ENCODE data around the gene MAML3.

The MAML3 gene

GRCh38 chr4:139848028-139848427, 306.0 kb downstream of the MAML3 start:
- Histone ChIP-seq H3K9me3 (ENCODE audit: control insufficient read depth, insufficient read depth, low read length) (no peaks in the 10 kb centered on the region), H3K9ac (ENCODE audit: low read depth, low read length) (no peak overlapping the region), H3K4me1 (ENCODE audit: insufficient read depth, low read length) (peaks cover 8% of the 10 kb centered on the region), H3K36me3 (ENCODE audit: insufficient read depth, low read length) (no peaks in the 10 kb centered on the region)

GRCh38 chr4:139847602-139848001, 306.4 kb downstream of the MAML3 start:
- Histone ChIP-seq H3K9me3 (ENCODE audit: control insufficient read depth, insufficient read depth, low read length) (no peaks in the 10 kb centered on the region), H3K4me1 (ENCODE audit: insufficient read depth, low read length) (peaks cover 8% of the 10 kb centered on the region), H3K9ac (ENCODE audit: low read depth, low read length) (no peak overlapping the region), H3K36me3 (ENCODE audit: insufficient read depth, low read length) (no peaks in the 10 kb centered on the region)

GRCh38 chr4:139846766-139847165, 307.2 kb downstream of the MAML3 start:
- Histone ChIP-seq H3K4me1 (ENCODE audit: insufficient read depth, low read length) (peaks cover 8% of the 10 kb centered on the region), H3K9ac (ENCODE audit: low read depth, low read length) (no peak overlapping the region)

GRCh38 chr4:139845453-139846093, 308.4 kb downstream of the MAML3 start:
- Histone ChIP-seq H3K4me1 (ENCODE audit: insufficient read depth, low read length) (peaks cover 13% of the 10 kb centered on the region), H3K36me3 (ENCODE audit: insufficient read depth, low read length) (no peaks in the 10 kb centered on the region), H3K9me3 (ENCODE audit: control insufficient read depth, insufficient read depth, low read length) (no peaks in the 10 kb centered on the region), H3K9ac (ENCODE audit: low read depth, low read length) (no peak overlapping the region)

More at GRCh38 chr4:139846766-139847165, 307.2 kb downstream of the MAML3 start:
- no peaks in the 10 kb centered on the region for H3K36me3 ChIP-seq (ENCODE audit: insufficient read depth, low read length)
- H3K9me3 ChIP-seq (ENCODE audit: control insufficient read depth, insufficient read depth, low read length), result no peaks in the 10 kb centered on the region

GRCh38 chr4:139844459-139845036, 309.4 kb downstream of the MAML3 start:
- Histone ChIP-seq H3K4me1 (ENCODE audit: insufficient read depth, low read length) (peaks cover 13% of the 10 kb centered on the region; the same call in 1 of the 2 replicates), H3K9me3 (ENCODE audit: control insufficient read depth, insufficient read depth, low read length) (no peaks in the 10 kb centered on the region), H3K36me3 (ENCODE audit: insufficient read depth, low read length) (no peaks in the 10 kb centered on the region), H3K9ac (ENCODE audit: low read depth, low read length) (no peak overlapping the region)

GRCh38 chr4:139844057-139844456, 309.9 kb downstream of the MAML3 start:
- H3K9ac ChIP-seq (ENCODE audit: low read depth, low read length), result no peak overlapping the region
- no peaks in the 10 kb centered on the region for H3K9me3 ChIP-seq (ENCODE audit: control insufficient read depth, insufficient read depth, low read length)
- peaks cover 13% of the 10 kb centered on the region; the same call in 1 of the 2 replicates for H3K4me1 ChIP-seq (ENCODE audit: insufficient read depth, low read length)
- H3K36me3 ChIP-seq (ENCODE audit: insufficient read depth, low read length), result no peaks in the 10 kb centered on the region

- Histone ChIP-seq H3K4me1 (ENCODE audit: insufficient read depth, low read length) (peaks cover 13% of the 10 kb centered on the region; the same call in 1 of the 2 replicates), H3K9ac (ENCODE audit: low read depth, low read length) (no peak overlapping the region), H3K9me3 (ENCODE audit: control insufficient read depth, insufficient read depth, low read length) (no peaks in the 10 kb centered on the region), H3K36me3 (ENCODE audit: insufficient read depth, low read length) (no peaks in the 10 kb centered on the region)
Measured at GRCh38 chr4:139843641-139844040, 310.3 kb downstream of the MAML3 start.

- no peak overlapping the region for H3K9ac ChIP-seq (ENCODE audit: low read depth, low read length)
Measured at GRCh38 chr4:139841464-139842195, 312.4 kb downstream of the MAML3 start.

GRCh38 chr4:139840773-139841172, 313.2 kb downstream of the MAML3 start:
- H3K4me1 ChIP-seq (ENCODE audit: insufficient read depth, low read length), result peaks cover 11% of the 10 kb centered on the region
- no peak overlapping the region for H3K9ac ChIP-seq (ENCODE audit: low read depth, low read length)
- no peaks in the 10 kb centered on the region for H3K36me3 ChIP-seq (ENCODE audit: insufficient read depth, low read length)
- H3K9me3 ChIP-seq (ENCODE audit: control insufficient read depth, insufficient read depth, low read length), result no peaks in the 10 kb centered on the region

More at GRCh38 chr4:139841464-139842195, 312.4 kb downstream of the MAML3 start:
- H3K4me1 ChIP-seq (ENCODE audit: insufficient read depth, low read length), result peaks cover 5% of the 10 kb centered on the region; the same call in 1 of the 2 replicates
- H3K9me3 ChIP-seq (ENCODE audit: control insufficient read depth, insufficient read depth, low read length), result no peaks in the 10 kb centered on the region
- H3K36me3 ChIP-seq (ENCODE audit: insufficient read depth, low read length), result no peaks in the 10 kb centered on the region

GRCh38 chr4:139839403-139840031, 314.5 kb downstream of the MAML3 start:
- Histone ChIP-seq H3K9me3 (ENCODE audit: control insufficient read depth, insufficient read depth, low read length) (no peaks in the 10 kb centered on the region), H3K36me3 (ENCODE audit: insufficient read depth, low read length) (no peaks in the 10 kb centered on the region), H3K9ac (ENCODE audit: low read depth, low read length) (no peak overlapping the region), H3K4me1 (ENCODE audit: insufficient read depth, low read length) (peaks cover 12% of the 10 kb centered on the region)

GRCh38 chr4:139838811-139839210, 315.2 kb downstream of the MAML3 start:
- Histone ChIP-seq H3K9ac (ENCODE audit: low read depth, low read length) (no peak overlapping the region), H3K36me3 (ENCODE audit: insufficient read depth, low read length) (no peaks in the 10 kb centered on the region), H3K9me3 (ENCODE audit: control insufficient read depth, insufficient read depth, low read length) (no peaks in the 10 kb centered on the region), H3K4me1 (ENCODE audit: insufficient read depth, low read length) (peaks cover 16% of the 10 kb centered on the region)

GRCh38 chr4:139834981-139835391, 319.0 kb downstream of the MAML3 start:
- no peak overlapping the region for H3K9ac ChIP-seq (ENCODE audit: low read depth, low read length)
- peaks cover 23% of the 10 kb centered on the region for H3K4me1 ChIP-seq (ENCODE audit: insufficient read depth, low read length)
- H3K36me3 ChIP-seq (ENCODE audit: insufficient read depth, low read length), result no peaks in the 10 kb centered on the region
- no peaks in the 10 kb centered on the region for H3K9me3 ChIP-seq (ENCODE audit: control insufficient read depth, insufficient read depth, low read length)

- Histone ChIP-seq H3K9me3 (ENCODE audit: control insufficient read depth, insufficient read depth, low read length) (no peaks in the 10 kb centered on the region), H3K36me3 (ENCODE audit: insufficient read depth, low read length) (no peaks in the 10 kb centered on the region), H3K9ac (ENCODE audit: low read depth, low read length) (no peak overlapping the region), H3K4me1 (ENCODE audit: insufficient read depth, low read length) (peaks cover 23% of the 10 kb centered on the region)
Measured at GRCh38 chr4:139834226-139834662, 319.7 kb downstream of the MAML3 start.

GRCh38 chr4:139833151-139833910, 320.7 kb downstream of the MAML3 start:
- Histone ChIP-seq H3K36me3 (ENCODE audit: insufficient read depth, low read length) (no peaks in the 10 kb centered on the region), H3K9ac (ENCODE audit: low read depth, low read length) (no peak overlapping the region), H3K4me1 (ENCODE audit: insufficient read depth, low read length) (peaks cover 23% of the 10 kb centered on the region), H3K9me3 (ENCODE audit: control insufficient read depth, insufficient read depth, low read length) (no peaks in the 10 kb centered on the region)
